HepG2 (cell line): Measurements from ENCODE around the gene ADAM10. TPM values are rescaled to one million over a fixed set of nuclear protein-coding genes. Genes with fewer than 3 reads are reported as not detected.
A peak's percentile ranks its signal among the peaks of the same experiment; 100 is the strongest.

Source experiments
- ATAC-seq: fragments of 200-7000 bp; cut with Tn5 transposase; 3 replicates; pipeline ENCODE4 v1.9.1; 2020; ENCODE audit warnings: mild to moderate bottlenecking, moderate library complexity
- BruUV-seq: library from RNA; stranded (reverse); fragments of 400-500 nt; replicated peaks from 2 replicates; lab custom pipeline; 2021; lab: Mats Ljungman, UMichigan
- CTCF ChIA-PET: fragments of 300-600 bp; formaldehyde crosslinking; extraction: SDS; loops from one replicate; lab custom pipeline; 2021; ENCODE audit warnings: low total read pairs, inconsistent platforms, low intra/inter-chr PET ratio; lab: Yijun Ruan, JAX
- POLR2A ChIA-PET: fragments of 350-600 bp; sonication (Branson Sonifier 250); formaldehyde crosslinking; loops from one replicate; lab custom pipeline; 2020; ENCODE audit warnings: antibody characterized with exemption, inconsistent platforms; lab: Yijun Ruan, JAX
- DNase-seq: peaks from one replicate; pipeline ENCODE4 v3.0.0-alpha.2; 2015; ENCODE audit warnings: low spot score
- FAIRE-seq: peaks from 3 replicates; lab custom pipeline; 2011; peaks lifted over from hg19 to GRCh38; lab: Jason Lieb, UNC
- H2AFZ ChIP-seq: one replicate; pipeline ENCODE4 v1.6.1; 2011; ENCODE audit warnings: low read length, inconsistent platforms
- H3K27ac ChIP-seq: fragments of 300-600 bp; 3 replicates; pipeline ENCODE4 v1.8.0; 2011; ENCODE audit warnings: mixed run types, mild to moderate bottlenecking, mixed read lengths, low read length, inconsistent platforms; ENCODE audit not compliant: insufficient read depth; ENCODE audit errors: extremely low read length
- H3K27me3 ChIP-seq, 2 experiments: fragments of 200-600 bp in 1 of 2; 2 replicates in 1 of 2; 3 replicates in 1 of 2; pipeline versions ENCODE4 v1.6.0 to v1.8.0; 2011; ENCODE audit warnings: low read length in 2 of 2, mild to moderate bottlenecking in 2 of 2, moderate library complexity in 2 of 2, inconsistent platforms in 1 of 2; ENCODE audit not compliant: insufficient read depth in 2 of 2, control insufficient read depth in 1 of 2
- H3K36me3 ChIP-seq, 2 experiments: fragments of 200-600 bp in 1 of 2; replicated peaks in 1 of 2; 2 replicates in 1 of 2; 3 replicates in 1 of 2; pipeline versions ENCODE4 v1.5.1 to v1.8.0; 2011; ENCODE audit warnings: low read length in 2 of 2, inconsistent platforms in 1 of 2; ENCODE audit not compliant: insufficient read depth in 2 of 2, control insufficient read depth in 1 of 2
- H3K4me1 ChIP-seq: 2 replicates; pipeline ENCODE4 v1.5.1; 2012; ENCODE audit warnings: low read length, inconsistent platforms; ENCODE audit not compliant: insufficient read depth
- H3K4me2 ChIP-seq: 2 replicates; pipeline ENCODE4 v1.6.0; 2011; ENCODE audit warnings: low read depth, low read length, inconsistent platforms
- H3K4me3 ChIP-seq, 3 experiments: fragments of 200-600 bp in 1 of 3; sonication (generic), shearing (Covaris generic) in 1 of 3; replicated peaks in 1 of 3; 2 replicates each; pipeline ENCODE4 v1.5.1; 2011 to 2016; ENCODE audit warnings: low read length in 3 of 3, inconsistent platforms in 2 of 3, low read depth in 2 of 3, mild to moderate bottlenecking in 2 of 3, control low read depth in 1 of 3, mixed read lengths in 1 of 3; ENCODE audit not compliant: insufficient read depth in 1 of 3
- H3K79me2 ChIP-seq: one replicate; pipeline ENCODE4 v1.6.1; 2011; ENCODE audit warnings: low read length, inconsistent platforms; ENCODE audit not compliant: insufficient read depth
- H3K9ac ChIP-seq: 2 replicates; pipeline ENCODE4 v1.6.0; 2011; ENCODE audit warnings: mild to moderate bottlenecking, low read depth, low read length, inconsistent platforms; ENCODE audit not compliant: insufficient read depth
- H3K9me3 ChIP-seq: 2 replicates; pipeline ENCODE4 v1.5.1; 2012; ENCODE audit warnings: mild to moderate bottlenecking, low read length
- H4K20me1 ChIP-seq: 2 replicates; pipeline ENCODE4 v1.6.0; 2011; ENCODE audit warnings: inconsistent platforms, mild to moderate bottlenecking, low read length, moderate library complexity; ENCODE audit not compliant: insufficient read depth
- MAFF ChIP-seq: IDR thresholded peaks from 2 replicates; pipeline ENCODE4 v1.6.1; 2011; ENCODE audit warnings: low read depth, low read length, improper control_type of control experiment
- MAFK ChIP-seq, 2 experiments: IDR thresholded peaks in 1 of 2; conservative IDR thresholded peaks in 1 of 2; 2 replicates each; pipeline ENCODE4 v1.6.1; 2011; ENCODE audit warnings: improper control_type of control experiment in 2 of 2, low read length in 2 of 2
- RAD21 ChIP-seq: fragments of 450-650 bp; formaldehyde crosslinking; IDR thresholded peaks from 2 replicates; pipeline ENCODE4 v1.5.0; 2020; ENCODE audit warnings: mild to moderate bottlenecking
- ZKSCAN8 ChIP-seq: IDR thresholded peaks from 2 replicates; pipeline ENCODE4 v1.6.1; 2016; ENCODE audit warnings: borderline replicate concordance, missing genetic modification reagents, missing compliant biosample characterization
- ZNF350 ChIP-seq: sonication (generic); formaldehyde crosslinking; IDR thresholded peaks from 2 replicates; pipeline ENCODE4 v1.4.0; 2020; ENCODE audit warnings: mild to moderate bottlenecking, low read depth, missing genetic modification reagents, borderline replicate concordance
- WGBS: methylation state at CpG from one replicate; pipeline ENCODE4 v1.1.6; 2017; ENCODE audit warnings: low lambda C conversion rate; 5-methylcytosine and 5-hydroxymethylcytosine counted together
- in situ Hi-C: cut with HindIII; loops from 2 replicates; pipeline ENCODE4 v1.10.0; 2017; ENCODE audit warnings: low pct_unique_long_range_greater_than_20kb; ENCODE audit not compliant: extremely low pct_ligation_motif_present
- intact Hi-C: fragments of 100-400 bp; cut with micrococcal nuclease; formaldehyde crosslinking; loops from one replicate; pipeline ENCODE4 v1.10.0; 2022; ENCODE audit not compliant: unreplicated experiment
- polyA plus RNA-seq, 8 experiments: library from polyadenylated mRNA; depleted of rRNA in 3 of 8; stranded (reverse) in 7 of 8; unstranded in 1 of 8; fragments of >200 nt; fragmentation: Illumina TruSeq in 4 of 8; extraction: Trizol in 4 of 8; gene quantifications; 2 replicates each; pipeline versions ENCODE4 v1.2.1 to v1.2.3, GENCODE V29; 2011 to 2016; ENCODE audit warnings: low read depth in 4 of 8, missing spikeins in 1 of 8, mixed read lengths in 1 of 8; ENCODE audit not compliant: insufficient read depth in 1 of 8
- total RNA-seq, 5 experiments: library from RNA; depleted of rRNA; stranded (reverse); fragments of >200 nt; fragmentation: Illumina TruSeq; extraction: Trizol; gene quantifications; 2 replicates each; pipeline ENCODE4 v1.2.3, GENCODE V29; 2016; ENCODE audit warnings: low read depth in 1 of 5

The ADAM10 gene
- total and polyA plus RNA-seq, 2 of the 13 experiments (the other 11 are each of a cell fraction or from before 2014, with no cell fraction given), result 92.7 to 125 TPM

DNA sequence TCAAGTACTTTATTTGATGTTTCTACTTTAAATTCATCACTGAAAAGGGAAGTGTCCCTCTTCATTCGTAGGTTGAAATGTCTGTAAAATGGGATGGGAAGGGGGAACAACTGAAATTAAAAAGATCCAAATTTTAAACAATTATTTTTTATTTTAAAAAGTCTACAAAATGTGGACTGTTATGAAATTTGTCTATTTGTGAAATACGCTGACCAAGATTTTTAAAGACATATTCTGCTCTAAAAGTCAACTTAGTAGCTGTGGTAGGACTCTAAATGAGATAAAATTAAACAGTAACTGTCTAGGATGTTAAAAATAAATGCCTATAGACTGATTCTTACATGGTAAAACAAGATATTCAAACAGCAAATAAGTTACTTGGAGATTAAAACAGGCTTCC lies 67.3 kb downstream of the ADAM10 start:
- no peak overlapping the region for H3K27ac ChIP-seq
- ChIA-PET CTCF (no interaction called here), POLR2A (no interaction called here)
- 0 out of 2 replicates have a peak, but pooled peaks cover 2% of the 10 kb centered on the region for H4K20me1 ChIP-seq
- H3K36me3 ChIP-seq, result peaks cover 7 to 19% of the 10 kb centered on the region in 2 experiments; a peak in 3 of 5 replicates
- FAIRE-seq (no peak), DNase-seq (no peak), ATAC-seq (no peak)
- no peak overlapping the region for H3K4me3 ChIP-seq
- H3K9ac ChIP-seq, result no peak overlapping the region
- no peak overlapping the region for H2AFZ ChIP-seq
- intact Hi-C loops (no loop called here), in situ Hi-C loops (no loop called here)
- TF ChIP-seq MAFF, result 0 out of 2 replicates have a peak, but pooled peaks have one; percentile 14
- peak in 1 of 2 experiments; percentile 52; a peak in 3 of 4 replicates for TF ChIP-seq MAFK (conservative IDR thresholded peaks at IDR 0.05 in 1 of 2, IDR thresholded peaks at IDR 0.05 in 1 of 2; ENCODE audit: low read length in 2 of 2)
- TF ChIP-seq ZKSCAN8 (CRISPR knock-in tag), result no peak
- TF ChIP-seq ZNF350, result no peak
- H3K79me2 ChIP-seq, result peaks cover 30% of the 10 kb centered on the region
- WGBS, result 98% methylated on average over 2 of the region's 2 CpGs
- no peaks in the 10 kb centered on the region for H3K9me3 ChIP-seq
- no TSS peak for BruUV-seq
- H3K4me2 ChIP-seq, result no peak overlapping the region
- peaks cover 11% of the 10 kb centered on the region for H3K4me1 ChIP-seq
- no peaks in the 10 kb centered on the region for H3K27me3 ChIP-seq

DNA sequence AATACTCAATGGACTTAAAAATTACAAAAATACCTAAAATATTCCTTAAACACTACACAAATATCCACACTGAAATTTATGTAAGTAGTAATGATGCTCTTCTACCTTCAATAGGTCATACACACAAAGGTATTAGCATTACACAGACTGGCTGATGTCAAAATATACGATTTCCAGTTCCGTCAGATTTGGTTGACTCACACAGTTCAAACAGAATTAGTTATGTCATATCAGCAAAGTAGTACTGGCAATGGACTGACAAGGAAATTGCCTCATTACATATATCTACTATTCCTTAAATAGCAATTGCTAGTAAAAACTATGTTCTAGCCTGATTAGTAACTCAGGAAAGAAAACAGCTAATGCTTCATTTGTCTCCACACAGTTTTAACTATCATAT lies 70.8 kb downstream of the ADAM10 start:
- Histone ChIP-seq H3K4me2 (no peak overlapping the region), H3K4me3 (no peak overlapping the region), H3K36me3 (peaks cover 8 to 22% of the 10 kb centered on the region in 2 experiments; a peak in 4 of 5 replicates), H3K79me2 (peaks cover 5% of the 10 kb centered on the region), H3K27me3 (no peaks in the 10 kb centered on the region; a peak in 1 of 5 replicates), H4K20me1 (0 out of 2 replicates have a peak, but pooled peaks cover 2% of the 10 kb centered on the region), H3K27ac (no peak overlapping the region), H3K9me3 (no peaks in the 10 kb centered on the region), H2AFZ (no peak overlapping the region), H3K9ac (no peak overlapping the region), H3K4me1 (no peaks in the 10 kb centered on the region)
- FAIRE-seq (no peak), DNase-seq (no peak), ATAC-seq (no peak)
- 86% methylated on average over 2 of the region's 2 CpGs for WGBS
- BruUV-seq, result no TSS peak
- in situ Hi-C loops, result no loop called here
- TF ChIP-seq RAD21 (no peak), MAFK (conservative IDR thresholded peaks at IDR 0.05 in 1 of 2, IDR thresholded peaks at IDR 0.05 in 1 of 2; ENCODE audit: low read length in 2 of 2) (peak; percentile 15 to 33; a peak in 2 of 4 replicates), MAFF (peak; percentile 23; the same call in 1 of the 2 replicates)
- intact Hi-C loops, result loop anchor here (10.0 kb wide), 1 partner anchor 66 kb away; the partner anchor contains the start of gene ADAM10
- POLR2A ChIA-PET, result no interaction called here
- CTCF ChIA-PET, result no interaction called here
